ENCODE measurements around the gene ZNF365.

DNA sequence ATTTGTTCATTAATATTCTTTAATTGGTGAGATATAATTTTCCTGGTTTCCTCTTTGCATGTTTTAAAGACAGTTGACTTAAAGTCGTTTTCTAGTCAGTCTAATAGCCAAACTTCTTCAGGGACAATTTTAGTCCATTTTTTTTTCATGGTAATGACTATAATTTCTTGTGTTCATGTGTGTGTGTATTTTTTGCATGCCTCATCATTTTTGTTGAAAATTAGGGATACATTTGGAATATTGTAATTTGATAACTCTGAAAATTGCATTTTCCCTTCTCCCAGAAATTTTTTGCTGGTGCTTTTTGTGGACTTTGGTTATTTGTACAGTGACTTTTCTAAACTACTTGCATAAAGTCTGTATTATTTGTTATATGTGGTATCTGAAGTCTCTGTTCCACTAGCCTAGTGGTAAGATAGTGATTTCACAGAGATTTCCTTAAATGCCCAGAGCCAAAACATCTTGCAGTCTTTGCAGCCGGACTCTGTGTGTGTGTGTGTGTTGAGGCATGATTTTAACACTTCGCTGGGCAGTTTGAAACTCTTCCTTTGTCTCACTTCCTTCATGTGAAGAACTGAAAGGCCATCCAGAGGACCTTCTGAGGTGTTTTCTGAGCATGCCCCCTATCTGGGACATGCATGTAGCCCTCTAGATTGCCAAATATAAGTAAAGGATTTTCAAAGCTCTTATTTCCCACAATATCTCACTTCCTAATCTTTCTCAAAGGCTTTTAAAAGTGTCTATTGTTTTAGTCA lies 40.9 kb upstream of the ZNF365 start:
- TF ChIP-seq, protein P1, sequence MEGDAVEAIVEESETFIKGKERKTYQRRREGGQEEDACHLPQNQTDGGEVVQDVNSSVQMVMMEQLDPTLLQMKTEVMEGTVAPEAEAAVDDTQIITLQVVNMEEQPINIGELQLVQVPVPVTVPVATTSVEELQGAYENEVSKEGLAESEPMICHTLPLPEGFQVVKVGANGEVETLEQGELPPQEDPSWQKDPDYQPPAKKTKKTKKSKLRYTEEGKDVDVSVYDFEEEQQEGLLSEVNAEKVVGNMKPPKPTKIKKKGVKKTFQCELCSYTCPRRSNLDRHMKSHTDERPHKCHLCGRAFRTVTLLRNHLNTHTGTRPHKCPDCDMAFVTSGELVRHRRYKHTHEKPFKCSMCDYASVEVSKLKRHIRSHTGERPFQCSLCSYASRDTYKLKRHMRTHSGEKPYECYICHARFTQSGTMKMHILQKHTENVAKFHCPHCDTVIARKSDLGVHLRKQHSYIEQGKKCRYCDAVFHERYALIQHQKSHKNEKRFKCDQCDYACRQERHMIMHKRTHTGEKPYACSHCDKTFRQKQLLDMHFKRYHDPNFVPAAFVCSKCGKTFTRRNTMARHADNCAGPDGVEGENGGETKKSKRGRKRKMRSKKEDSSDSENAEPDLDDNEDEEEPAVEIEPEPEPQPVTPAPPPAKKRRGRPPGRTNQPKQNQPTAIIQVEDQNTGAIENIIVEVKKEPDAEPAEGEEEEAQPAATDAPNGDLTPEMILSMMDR (IDR thresholded peaks at IDR 0.05; ENCODE audit: low read length) = no peak
- no peak for TF ChIP-seq EZH2phosphoT487 (IDR thresholded peaks at IDR 0.05; ENCODE audit: low read length)

Data from MM.1S (cell line).